ENCODE data around the gene BEAN1.
"Not testable (repeated sequence)": the region's sequence is repeated elsewhere in the genome, so short reads cannot be mapped to it uniquely, and the experiment has no call there.

BEAN1 gene

DNA sequence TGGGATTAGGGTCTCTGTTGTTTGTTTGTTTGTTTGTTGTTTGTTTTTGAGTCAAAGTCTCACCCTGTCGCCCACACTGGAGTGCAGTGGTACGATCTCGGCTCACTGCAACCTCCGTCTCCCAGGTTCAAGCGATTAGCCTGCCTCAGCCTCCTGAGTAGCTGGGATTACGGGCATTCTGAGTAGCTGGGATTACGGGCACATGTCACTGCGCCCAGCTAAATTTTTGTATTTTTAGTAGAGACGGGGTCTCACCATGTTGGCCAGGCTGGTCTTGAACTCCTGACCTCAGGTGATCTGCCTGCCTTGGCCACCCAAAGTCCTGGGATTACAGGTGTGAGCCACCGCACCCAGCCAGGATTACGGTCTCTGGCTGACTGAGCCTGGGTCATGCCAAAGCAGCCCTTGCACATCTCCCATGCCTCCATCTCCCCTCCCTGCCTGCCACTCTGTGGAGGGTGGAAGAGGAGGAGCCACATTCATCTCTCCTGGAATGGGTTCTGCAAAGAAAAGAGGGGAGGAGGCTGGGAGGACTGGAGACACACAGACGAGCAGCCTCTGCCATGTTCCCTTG is 59.2 kb downstream of the BEAN1 start:
- no peak for DNase-seq (ENCODE audit: low read depth)

DNA sequence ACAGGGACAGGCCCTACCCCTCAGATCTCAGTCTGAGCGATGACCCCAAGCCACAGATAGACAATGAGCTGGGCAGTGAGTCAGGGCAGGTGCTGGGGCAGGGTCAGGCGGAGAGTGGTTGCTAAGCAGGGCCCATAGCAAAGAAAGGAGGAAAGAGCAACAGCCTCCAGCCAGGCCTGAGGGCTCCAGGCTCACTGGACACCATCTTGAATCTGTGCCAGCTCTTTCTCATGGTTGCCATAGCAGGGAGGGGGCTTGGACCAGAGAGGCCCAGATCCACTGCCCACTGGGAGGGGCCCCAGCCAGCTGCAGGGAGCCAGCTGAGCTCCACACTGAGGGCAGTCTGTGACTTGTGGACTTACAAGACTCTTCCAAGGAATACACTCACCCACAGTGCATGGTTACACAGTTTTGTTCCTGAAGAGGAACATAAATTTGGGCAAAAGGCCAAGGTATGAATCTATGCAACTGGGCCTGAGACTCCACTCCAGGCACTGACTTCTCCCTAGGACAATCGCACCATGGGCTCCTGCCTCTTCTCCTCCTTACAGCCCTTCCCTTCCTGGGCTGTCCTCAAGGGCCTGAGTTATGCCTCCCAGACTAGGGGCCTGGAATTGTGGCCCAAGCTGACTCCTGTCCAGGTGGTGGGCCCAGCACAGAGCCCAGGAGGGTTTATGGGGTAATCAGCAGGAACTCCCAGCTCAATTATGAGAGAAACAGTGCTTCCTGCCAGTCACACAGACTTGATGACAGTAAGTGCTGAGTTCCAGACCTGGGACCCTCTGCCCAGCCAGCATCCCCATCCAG is 59.9 kb downstream of the BEAN1 start:
- no peak for DNase-seq (ENCODE audit: low read depth)

DNA sequence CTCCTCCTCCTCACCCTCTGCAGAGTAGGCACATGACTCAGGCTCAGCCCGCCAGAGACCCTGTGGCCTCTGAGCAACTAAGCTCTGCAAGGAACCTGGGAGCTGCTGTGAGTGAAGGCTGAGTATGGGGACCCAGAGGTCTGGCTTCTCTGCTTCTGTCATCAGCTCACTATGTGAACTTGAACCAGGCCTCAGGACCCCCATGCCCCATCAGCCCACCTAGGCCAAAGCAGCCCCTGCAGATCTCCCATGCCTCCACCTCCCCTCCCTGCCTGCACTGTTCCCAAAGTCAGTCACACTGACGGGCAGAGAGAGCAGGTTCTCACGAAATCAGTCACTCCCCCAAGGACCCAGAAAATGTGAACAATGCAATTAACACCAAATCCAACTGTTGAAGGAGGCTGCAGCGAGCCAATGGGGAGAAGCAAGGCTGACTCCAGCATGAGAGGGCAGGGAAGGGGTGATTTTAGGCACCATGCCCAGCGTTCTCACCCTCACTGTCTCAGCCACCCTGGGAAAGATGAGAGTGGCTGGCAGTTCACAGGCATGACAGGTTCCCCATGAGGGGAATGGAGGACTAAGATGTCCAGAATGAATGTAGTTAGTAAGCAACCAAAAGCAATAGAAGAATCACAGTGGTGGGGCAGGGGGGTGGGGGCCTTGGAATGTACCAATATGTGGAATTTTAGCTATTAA is 60.6 kb downstream of the BEAN1 start:
- no peak for DNase-seq (ENCODE audit: low read depth)

DNA sequence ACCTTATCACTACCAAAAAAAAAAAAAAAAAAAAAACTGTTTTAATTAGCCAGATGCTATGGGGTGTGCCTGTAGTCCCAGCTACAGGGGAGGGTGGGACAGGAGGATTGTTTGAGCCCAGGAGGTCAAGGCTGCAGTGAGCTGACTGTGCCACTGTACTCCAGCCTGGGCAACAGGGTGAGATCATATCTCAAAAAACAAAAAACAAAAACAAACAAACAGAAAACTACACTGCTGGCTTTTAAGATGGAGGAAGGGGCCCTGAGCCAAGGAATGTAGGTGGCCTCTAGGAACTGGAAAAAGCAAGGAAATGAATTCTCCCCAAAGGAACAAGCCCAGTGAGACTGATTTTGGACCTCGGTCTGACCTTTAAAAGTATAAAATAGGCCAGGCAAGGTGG is 61.4 kb downstream of the BEAN1 start:
- DNase-seq (ENCODE audit: low read depth): no peak

DNA sequence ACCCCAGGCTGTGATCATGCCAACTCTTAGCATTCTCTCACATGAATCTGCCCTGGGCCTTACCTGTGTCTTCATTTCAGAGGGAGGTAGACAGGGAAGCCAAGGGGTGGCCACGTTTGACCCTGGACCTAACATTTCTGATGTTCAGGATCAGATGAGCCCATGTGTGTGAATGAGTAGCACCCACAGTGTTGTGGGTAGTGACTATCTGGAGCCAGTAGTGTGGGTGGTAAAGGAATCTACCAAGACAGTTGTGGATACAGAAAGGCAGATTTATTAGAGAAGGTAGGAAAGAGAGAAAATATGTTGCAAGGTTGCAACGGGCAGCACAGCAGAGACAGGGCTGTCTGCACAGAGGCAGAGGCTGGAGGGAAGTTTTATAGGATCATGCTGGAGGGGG is 62.3 kb downstream of the BEAN1 start:
- DNase-seq (ENCODE audit: low read depth): no peak

DNA sequence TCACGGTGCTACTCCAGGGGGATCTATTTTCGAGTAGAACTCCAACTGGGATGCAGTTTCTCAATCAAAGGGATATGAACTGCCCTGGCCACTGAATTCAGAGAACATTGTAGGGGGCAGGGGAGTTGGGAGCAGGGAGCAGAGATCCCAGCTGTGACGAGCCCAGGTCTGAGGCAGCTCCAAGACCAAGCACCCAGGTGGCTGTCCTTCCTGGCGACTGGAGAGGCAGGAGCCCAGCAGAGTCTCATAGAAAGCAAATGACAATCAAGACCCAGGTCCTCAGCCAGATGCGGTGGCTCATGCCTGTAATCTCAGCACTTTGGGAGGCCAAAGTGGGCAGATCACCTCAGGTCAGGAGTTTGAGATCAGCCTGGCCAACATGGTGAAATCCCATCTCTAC is 62.7 kb downstream of the BEAN1 start:
- no peak for DNase-seq (ENCODE audit: low read depth)

DNA sequence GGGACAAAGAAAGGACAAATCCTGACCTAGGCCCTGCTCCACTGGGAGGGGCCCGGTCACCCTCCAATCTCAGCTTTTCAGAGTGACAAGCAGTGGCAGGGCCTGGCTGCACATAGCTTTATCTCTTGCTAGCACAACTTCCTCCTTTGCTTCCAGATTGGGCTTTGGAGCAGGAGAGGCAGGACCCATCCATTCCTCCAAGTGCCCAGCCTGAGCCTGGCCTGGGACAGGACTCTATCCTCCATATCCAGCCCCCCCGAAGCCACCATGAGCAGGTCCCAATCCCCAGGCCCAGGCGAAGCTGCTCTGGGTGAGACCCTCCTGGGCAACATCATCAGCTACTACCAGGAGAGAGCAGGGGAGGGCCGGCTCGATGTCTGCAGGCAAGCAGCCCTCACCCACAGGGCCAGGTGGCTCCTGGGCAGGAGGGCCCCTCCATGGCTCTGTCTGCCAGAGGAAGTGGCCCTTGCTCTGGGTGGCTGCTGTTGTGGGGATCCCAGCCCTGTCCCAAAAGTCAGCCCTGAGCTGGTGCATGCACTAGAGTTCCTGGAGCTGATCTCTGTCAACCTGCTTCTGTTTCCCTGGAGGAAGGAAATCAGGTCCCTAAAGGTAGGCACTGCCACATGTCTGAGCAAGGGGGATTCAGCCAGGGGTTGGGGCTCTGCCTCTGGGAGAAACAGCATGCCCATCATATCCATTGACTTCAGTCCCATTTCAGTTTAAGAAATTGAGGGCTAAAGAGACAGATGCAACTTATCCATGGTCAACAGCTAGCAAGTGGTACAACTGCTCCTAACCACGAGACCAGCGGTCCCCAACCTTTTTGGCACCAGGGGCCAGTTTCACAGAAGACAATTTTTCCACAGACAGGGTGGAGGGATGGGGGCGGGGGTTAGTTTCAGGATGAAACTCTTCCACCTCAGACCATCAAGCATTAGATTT is 64.0 kb downstream of the BEAN1 start:
- DNase-seq (ENCODE audit: low read depth): no peak

DNA sequence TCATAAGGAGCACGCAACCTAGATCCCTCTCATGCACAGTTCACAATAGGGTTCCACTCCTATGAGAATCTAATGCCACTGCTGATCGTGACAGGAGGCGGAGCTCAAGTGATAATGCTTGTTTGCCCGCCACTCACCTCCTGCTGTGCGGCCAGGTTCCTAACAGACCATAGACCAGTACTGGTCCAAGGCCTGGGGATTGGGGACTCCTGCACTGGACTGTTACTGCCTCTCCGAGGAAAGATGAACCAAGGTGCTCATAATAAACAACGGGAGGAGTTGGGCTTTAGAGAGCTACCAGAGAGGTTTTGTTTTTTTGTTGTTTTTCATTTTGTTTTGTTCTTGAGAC is 64.6 kb downstream of the BEAN1 start:
- DNase-seq (ENCODE audit: low read depth): no peak

DNA sequence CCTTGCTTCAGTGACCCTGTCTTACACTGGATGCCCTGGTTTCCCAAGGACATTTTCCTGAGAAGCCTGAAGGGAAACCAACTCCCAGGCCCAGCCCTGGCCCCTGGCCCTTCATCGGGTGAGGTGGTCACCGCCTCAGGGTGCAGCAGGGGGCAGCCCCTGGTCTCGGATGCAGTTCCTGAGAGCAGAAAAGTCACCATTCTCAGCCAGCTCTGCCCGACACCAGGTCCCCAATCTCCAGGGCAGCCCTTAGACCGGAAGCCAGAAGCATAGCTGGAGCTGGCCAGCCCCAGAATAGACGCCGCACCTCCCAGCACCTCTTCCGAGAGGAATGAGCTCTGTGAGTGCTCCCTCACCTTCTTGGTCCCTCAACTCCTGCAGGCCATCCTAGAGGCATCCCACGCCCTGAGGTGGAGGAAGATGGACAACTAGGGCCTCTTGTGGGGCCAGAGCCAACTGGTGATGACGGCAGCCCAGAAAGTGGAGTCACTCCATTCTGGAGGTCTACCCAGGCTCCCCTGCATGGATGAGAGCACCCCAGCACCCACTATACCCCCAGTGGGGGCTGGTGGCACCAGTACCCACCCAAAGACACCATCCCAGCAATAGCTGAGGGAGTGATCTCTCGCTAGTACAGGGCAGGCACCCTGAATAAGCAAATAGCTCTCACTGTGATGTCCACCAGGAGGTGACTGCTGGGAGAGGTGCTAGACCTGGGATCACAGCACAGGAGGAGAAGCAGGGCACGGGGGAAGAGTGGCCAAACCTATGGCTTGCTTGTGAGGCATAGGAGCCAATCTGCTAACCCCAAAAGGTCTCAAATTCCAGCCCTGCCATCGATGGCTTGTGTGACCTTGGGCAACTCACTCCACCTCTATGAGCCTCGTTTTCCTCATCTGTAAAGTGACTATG is 66.7 kb downstream of the BEAN1 start:
- DNase-seq (ENCODE audit: low read depth): no peak

DNA sequence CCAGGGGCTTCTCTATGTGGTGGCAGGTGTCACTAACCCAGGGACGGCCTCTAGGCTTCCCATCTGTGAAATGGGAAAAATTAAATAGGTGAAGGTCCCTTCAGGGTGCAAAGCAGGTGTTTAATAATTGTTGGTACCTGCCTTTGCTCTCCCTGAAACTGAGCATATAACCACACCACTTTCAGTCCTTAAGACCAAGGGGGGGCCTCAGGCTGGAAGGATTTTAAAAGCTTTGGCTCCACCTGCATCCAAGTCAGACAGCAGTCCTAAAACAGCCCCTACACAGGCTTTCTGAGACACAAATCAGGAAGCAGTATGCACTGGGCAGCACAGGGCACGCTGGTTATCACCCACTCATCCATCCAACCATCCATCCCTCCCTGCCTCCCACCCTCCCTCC is 67.8 kb downstream of the BEAN1 start:
- DNase-seq (ENCODE audit: low read depth): no peak

DNA sequence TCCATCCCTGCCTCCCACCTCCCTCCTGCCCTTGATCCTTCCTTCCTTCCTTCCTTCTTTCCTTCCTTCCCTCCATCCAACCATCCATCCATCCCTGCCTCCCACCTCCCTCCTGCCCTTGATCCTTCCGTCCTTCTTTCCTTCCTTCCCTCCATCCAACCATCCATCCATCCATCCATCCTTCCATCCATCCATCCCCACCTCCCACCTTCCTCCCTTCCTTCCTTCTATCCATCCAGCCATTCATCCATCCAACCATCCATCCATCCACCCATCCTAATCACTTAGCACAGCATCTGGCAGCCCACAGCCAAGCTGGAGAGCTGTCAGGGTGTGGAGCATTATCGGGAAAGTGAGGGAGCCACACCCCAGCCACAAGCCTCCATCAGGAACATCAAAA is 68.3 kb downstream of the BEAN1 start:
- no peak for DNase-seq (ENCODE audit: low read depth)

DNA sequence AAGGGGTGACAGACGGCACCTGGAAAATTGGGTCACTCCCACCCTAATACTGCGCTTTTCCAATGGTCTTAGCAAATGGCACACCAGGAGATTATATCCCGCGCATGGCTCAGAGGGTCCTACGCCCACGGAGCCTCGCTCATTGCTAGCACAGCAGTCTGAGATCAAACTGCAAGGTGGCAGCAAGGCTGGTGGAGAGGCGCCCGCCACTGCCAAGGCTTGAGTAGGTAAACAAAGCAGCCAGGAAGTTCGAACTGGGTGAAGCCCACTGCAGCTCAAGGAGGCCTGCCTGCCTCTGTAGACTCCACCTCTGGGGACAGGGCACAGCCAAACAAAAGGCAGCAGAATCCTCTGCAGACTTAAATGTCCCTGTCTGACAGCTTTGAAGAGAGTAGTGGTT is 69.1 kb downstream of the BEAN1 start:
- DNase-seq (ENCODE audit: low read depth): not testable (repeated sequence)

DNA sequence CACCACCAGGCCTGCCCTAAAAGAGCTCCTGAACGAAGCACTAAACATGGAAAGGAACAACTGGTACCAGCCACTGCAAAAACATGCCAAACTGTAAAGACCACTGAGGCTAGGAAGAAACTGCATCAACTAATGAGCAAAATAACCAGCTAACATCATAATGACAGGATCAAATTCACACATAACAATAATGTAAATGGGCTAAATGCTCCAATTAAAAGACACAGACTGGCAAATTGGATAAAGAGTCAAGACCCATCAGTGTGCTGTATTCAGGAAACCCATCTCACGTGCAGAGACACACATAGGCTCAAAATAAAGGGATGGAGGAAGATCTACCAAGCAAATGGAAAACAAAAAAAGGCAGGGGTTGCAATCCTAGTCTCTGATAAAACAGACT is 70.8 kb downstream of the BEAN1 start:
- not testable (repeated sequence) for DNase-seq (ENCODE audit: low read depth)

DNA sequence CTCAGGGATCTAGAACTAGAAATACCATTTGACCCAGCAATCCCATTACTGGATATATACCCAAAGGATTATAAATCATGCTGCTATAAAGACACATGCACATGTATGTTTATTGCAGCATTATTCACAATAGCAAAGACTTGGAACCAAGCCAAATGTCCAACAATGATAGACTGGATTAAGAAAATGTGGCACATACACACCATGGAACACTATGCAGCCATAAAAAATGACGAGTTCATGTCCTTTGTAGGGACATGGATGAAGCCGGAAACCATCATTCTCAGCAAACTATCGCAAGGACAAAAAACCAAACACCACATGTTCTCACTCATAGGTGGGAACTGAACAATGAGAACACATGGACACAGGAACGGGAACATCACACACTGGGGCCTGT is 74.5 kb downstream of the BEAN1 start:
- DNase-seq (ENCODE audit: low read depth): not testable (repeated sequence)

DNA sequence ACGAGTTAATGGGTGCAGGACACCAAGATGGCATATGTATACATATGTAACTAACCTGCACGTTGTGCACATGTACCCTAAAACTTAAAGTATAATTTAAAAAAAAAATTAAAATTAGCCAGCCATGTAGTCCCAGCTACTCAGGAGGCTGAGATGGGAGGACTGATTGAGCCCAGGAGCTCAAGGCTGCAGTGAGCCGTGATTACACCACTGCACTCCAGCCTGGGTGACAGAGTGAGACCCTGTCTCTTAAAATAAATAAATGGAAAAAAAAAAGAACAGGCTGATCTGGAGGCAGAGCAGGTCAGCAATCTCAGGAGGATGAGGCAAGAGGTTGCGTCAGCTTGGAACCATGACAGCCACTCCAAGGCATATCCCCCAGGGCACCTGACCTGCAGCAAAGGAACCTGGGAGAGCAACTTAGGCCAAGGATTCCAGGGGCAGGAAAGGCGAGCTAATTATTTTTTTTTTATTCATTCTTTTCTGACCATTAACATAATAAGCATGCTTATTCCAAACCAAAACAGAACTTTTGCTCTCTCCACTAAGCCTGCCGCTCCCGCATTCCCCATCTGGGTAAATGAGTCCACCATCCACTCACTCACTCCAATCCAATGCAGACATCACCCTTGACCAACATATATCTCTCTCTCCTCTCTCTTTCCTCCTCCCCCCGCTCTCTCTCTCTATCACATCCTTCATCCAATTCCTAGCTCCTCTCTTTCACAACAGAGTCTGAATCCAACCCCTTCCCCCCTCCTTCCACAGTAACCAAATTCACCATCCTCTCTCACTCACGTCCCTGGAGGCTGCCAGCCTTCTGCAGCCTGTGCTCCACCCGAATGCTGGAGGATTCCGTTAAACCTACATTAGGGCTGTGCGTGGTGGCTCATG is 75.2 kb downstream of the BEAN1 start:
- no peak for DNase-seq (ENCODE audit: low read depth)

DNA sequence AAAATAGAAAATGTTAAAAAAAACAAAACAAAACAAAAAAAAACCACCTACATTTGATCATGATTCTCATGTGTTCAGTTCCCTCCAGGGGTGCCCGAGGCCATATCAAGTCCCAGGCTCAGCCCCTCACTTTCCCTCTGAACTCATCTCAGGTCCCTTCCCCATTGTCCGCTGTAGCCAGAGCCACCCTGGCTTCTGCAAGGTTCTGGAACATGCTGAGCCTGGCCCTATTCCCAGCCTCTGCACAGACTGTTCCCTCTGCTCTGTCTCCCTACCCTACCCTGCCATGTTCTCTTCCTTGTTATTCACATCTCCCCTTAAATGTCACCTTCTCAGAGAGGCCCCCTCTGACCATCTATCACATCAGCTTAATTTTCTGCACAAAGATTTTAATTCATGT is 75.9 kb downstream of the BEAN1 start:
- DNase-seq (ENCODE audit: low read depth): no peak

DNA sequence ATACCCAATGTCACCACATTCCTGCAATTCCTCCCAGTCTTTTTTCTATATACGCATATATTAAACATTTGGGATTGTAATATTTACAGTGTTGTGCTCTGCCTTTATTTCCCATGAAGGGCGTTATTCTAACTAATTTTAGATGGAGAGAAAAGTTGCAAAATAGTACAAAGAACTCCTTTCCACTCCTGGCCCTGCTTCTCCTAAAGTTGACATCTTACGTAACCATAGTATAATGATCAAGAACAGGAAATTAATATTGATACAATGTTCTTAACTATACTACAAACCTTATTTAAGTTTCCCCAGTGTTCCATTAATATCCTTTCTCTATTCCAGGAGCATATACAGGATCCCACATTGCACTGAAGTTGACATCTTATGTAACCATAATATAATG is 76.5 kb downstream of the BEAN1 start:
- no peak for DNase-seq (ENCODE audit: low read depth)

DNA sequence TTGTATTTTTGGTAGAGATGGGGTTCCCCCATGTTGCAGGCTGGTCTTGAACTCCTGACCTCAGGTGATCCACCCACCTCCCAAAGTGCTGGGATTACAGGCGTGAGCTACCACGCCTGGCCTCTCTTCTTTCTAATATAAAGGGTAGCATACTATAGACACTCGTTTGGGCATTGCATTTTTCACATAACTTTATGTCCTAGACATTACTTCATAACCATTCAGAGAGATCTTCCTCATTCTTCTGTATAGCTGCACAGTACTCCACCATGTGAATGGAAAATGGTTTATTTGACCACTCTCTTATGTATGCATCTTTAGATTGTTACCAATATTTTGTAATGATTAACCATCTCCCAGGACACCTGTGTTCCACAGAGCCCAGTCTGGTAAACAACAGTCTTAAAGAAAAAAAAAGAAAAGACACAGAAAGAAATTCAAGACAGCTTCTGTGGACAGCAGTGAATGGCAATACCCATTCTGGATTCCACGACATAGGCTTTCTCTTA is 80.7 kb downstream of the BEAN1 start:
- DNase-seq (ENCODE audit: low read depth): no peak

DNA sequence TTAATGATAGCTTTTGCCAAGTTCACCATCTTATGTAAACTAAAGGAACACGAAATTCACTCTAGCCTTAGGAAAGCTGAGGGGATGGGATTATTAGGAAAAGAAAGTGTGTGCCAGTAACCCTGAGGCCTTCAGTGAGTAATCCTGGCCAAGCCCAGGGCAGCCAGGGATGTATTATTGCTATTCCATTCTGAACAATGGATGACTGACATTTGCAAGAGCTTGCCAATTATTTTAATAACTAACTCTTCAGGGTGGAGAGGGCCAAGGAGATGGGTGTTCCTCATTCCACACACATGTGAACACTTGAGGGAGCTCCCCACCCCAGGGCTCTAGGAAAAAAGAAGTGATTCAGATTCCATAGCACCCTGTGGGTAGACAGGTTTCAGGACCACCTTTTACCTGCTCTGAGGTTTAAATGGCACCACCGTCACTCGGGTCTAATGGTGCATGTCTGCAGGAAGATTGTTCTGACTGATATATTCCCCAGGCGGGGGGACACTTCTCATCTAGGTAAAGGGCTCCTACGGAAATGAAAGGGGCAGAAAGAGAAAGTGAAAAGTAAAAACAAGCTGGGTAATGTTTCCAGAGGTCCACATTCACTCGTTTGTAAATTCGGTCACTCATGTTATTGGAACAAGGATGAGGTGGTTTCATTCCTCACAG is 81.3 kb downstream of the BEAN1 start:
- DNase-seq (ENCODE audit: low read depth): no peak
